HG02884 (cell line): ENCODE measurements around the gene NUDT6.
"Not testable (repeated sequence)": the region's sequence is repeated elsewhere in the genome, so short reads cannot be mapped to it uniquely, and the experiment has no call there.

ENCODE experiments used
- ATAC-seq: cut with Tn5 transposase; IDR thresholded peaks from one replicate; pipeline ENCODE4 v1.9.1; 2021; ENCODE audit warnings: mild to moderate bottlenecking, moderate library complexity; ENCODE audit not compliant: unreplicated experiment

Gene NUDT6

GRCh38 chr4:122879001-122879400 is 43.4 kb downstream of the NUDT6 start:
- no peak for ATAC-seq

- no peak for ATAC-seq
These were observed 45.9 kb downstream of the NUDT6 start for GRCh38 chr4:122876456-122876855.

GRCh38 chr4:122875949-122876348 is 46.4 kb downstream of the NUDT6 start:
- no peak for ATAC-seq

- no peak for ATAC-seq
These were observed 48.4 kb downstream of the NUDT6 start for GRCh38 chr4:122873821-122874593.

- ATAC-seq: no peak
These were observed 49.3 kb downstream of the NUDT6 start for GRCh38 chr4:122873146-122873545.

GRCh38 chr4:122868235-122868634 is 54.2 kb downstream of the NUDT6 start:
- ATAC-seq: not testable (repeated sequence)

- no peak for ATAC-seq
These were observed 57.0 kb downstream of the NUDT6 start for GRCh38 chr4:122865425-122865824.

- no peak for ATAC-seq
These were observed 58.8 kb downstream of the NUDT6 start for GRCh38 chr4:122863639-122864038.

- no peak for ATAC-seq
These were observed 61.0 kb downstream of the NUDT6 start for GRCh38 chr4:122861172-122861943.

- no peak for ATAC-seq
These were observed 63.7 kb downstream of the NUDT6 start for GRCh38 chr4:122858705-122859104.

GRCh38 chr4:122857160-122857559 is 65.2 kb downstream of the NUDT6 start:
- no peak for ATAC-seq

GRCh38 chr4:122855353-122855890 is 67.0 kb downstream of the NUDT6 start:
- ATAC-seq: no peak

- ATAC-seq: no peak
These were observed 67.7 kb downstream of the NUDT6 start for GRCh38 chr4:122854447-122855352.

GRCh38 chr4:122851568-122851967 is 70.8 kb downstream of the NUDT6 start:
- no peak for ATAC-seq

- ATAC-seq: not testable (repeated sequence)
These were observed 72.6 kb downstream of the NUDT6 start for GRCh38 chr4:122849789-122850188.

- no peak for ATAC-seq
These were observed 74.5 kb downstream of the NUDT6 start for GRCh38 chr4:122847931-122848330.

- peak; percentile 75 for ATAC-seq
These were observed 76.6 kb downstream of the NUDT6 start for GRCh38 chr4:122845760-122846159.

GRCh38 chr4:122845066-122845465 is 77.3 kb downstream of the NUDT6 start:
- ATAC-seq: no peak

GRCh38 chr4:122844391-122844790 is 78.0 kb downstream of the NUDT6 start:
- not testable (repeated sequence) for ATAC-seq

- ATAC-seq: no peak
These were observed 79.3 kb downstream of the NUDT6 start for GRCh38 chr4:122842984-122843531.
